SK-N-SH treated with all-trans-retinoic acid at 6 μM for 48 hours (cell line): ENCODE data around the gene ADORA2A.

Source experiments
- ATAC-seq: fragments of 200-7000 bp; cut with Tn5 transposase; 3 replicates; pipeline ENCODE4 v1.9.1; 2020; ENCODE audit warnings: mild to moderate bottlenecking, moderate library complexity
- ARNTL ChIP-seq: fragments of 450-650 bp; formaldehyde crosslinking; IDR thresholded peaks from 2 replicates; pipeline ENCODE4 v1.5.0; 2020; ENCODE audit warnings: low read depth, mild to moderate bottlenecking, moderate library complexity, borderline replicate concordance
- BACH2 ChIP-seq: fragments of 250-450 bp; sonication (Bioruptor Pico); IDR thresholded peaks from 2 replicates; pipeline ENCODE4 v1.9.0; 2021; ENCODE audit warnings: mild to moderate bottlenecking, borderline replicate concordance
- CREB5 ChIP-seq: fragments of 250-450 bp; sonication (Bioruptor Pico); IDR thresholded peaks from 2 replicates; pipeline ENCODE4 v1.5.1; 2020; ENCODE audit warnings: low read depth, mild to moderate bottlenecking, moderate library complexity
- CSDC2 ChIP-seq: fragments of 250-450 bp; sonication (Bioruptor Pico); IDR thresholded peaks from 2 replicates; pipeline ENCODE4 v1.5.0; 2020; ENCODE audit warnings: mild to moderate bottlenecking, moderate library complexity
- CSRNP3 ChIP-seq: fragments of 250-450 bp; sonication (Bioruptor Pico); IDR thresholded peaks from 2 replicates; pipeline ENCODE4 v1.5.1; 2021; ENCODE audit warnings: mild to moderate bottlenecking, moderate library complexity
- ESRRG ChIP-seq: fragments of 250-450 bp; sonication (Bioruptor Pico); IDR thresholded peaks from 2 replicates; pipeline ENCODE4 v1.6.1; 2021; ENCODE audit warnings: mild to moderate bottlenecking
- GLIS3 ChIP-seq: fragments of 250-450 bp; sonication (Bioruptor Pico); IDR thresholded peaks from 2 replicates; pipeline ENCODE4 v1.5.0; 2020; ENCODE audit warnings: mild to moderate bottlenecking, moderate library complexity
- ISL1 ChIP-seq: fragments of 250-450 bp; sonication (Bioruptor Pico); IDR thresholded peaks from 2 replicates; pipeline ENCODE4 v2.1.2; 2022; ENCODE audit warnings: mild to moderate bottlenecking, moderate library complexity
- OSR1 ChIP-seq: fragments of 250-450 bp; sonication (Bioruptor Pico); IDR thresholded peaks from 2 replicates; pipeline ENCODE4 v1.8.0; 2022; ENCODE audit warnings: moderate library complexity, mild to moderate bottlenecking, inconsistent platforms
- PATZ1 ChIP-seq: fragments of 250-450 bp; sonication (Bioruptor Pico); IDR thresholded peaks from 2 replicates; pipeline ENCODE4 v1.8.0; 2020; ENCODE audit warnings: mild to moderate bottlenecking, moderate library complexity, borderline replicate concordance
- POU6F1 ChIP-seq: fragments of 250-450 bp; sonication (Bioruptor Pico); IDR thresholded peaks from 2 replicates; pipeline ENCODE4 v1.8.0; 2021; ENCODE audit warnings: low read depth, mild to moderate bottlenecking, moderate library complexity, borderline replicate concordance
- PPARA ChIP-seq: fragments of 250-450 bp; sonication (Bioruptor Pico); IDR thresholded peaks from 2 replicates; pipeline ENCODE4 v1.5.0; 2020; ENCODE audit warnings: mild to moderate bottlenecking, borderline replicate concordance
- SNAI2 ChIP-seq: fragments of 250-450 bp; sonication (Bioruptor Pico); IDR thresholded peaks from 2 replicates; pipeline ENCODE4 v1.5.0; 2020; ENCODE audit warnings: mild to moderate bottlenecking, moderate library complexity
- TOX ChIP-seq: fragments of 250-450 bp; sonication (Bioruptor Pico); IDR thresholded peaks from 2 replicates; pipeline ENCODE4 v1.8.0; 2021; ENCODE audit warnings: mild to moderate bottlenecking, moderate library complexity, borderline replicate concordance
- TSHZ2 ChIP-seq: fragments of 250-450 bp; sonication (Bioruptor Pico); IDR thresholded peaks from 2 replicates; pipeline ENCODE4 v1.5.0; 2020; ENCODE audit warnings: mild to moderate bottlenecking, moderate library complexity
- ZC3H10 ChIP-seq: fragments of 250-450 bp; sonication (Bioruptor Pico); IDR thresholded peaks from 2 replicates; pipeline ENCODE4 v1.5.1; 2021; ENCODE audit warnings: mild to moderate bottlenecking, moderate library complexity
- ZFP3 ChIP-seq: fragments of 250-450 bp; sonication (Bioruptor Pico); IDR thresholded peaks from 2 replicates; pipeline ENCODE4 v1.5.0; 2020; ENCODE audit warnings: mild to moderate bottlenecking, moderate library complexity
- ZNF565 ChIP-seq: fragments of 450-650 bp; formaldehyde crosslinking; conservative IDR thresholded peaks from 2 replicates; pipeline ENCODE4 v1.5.0; 2020; ENCODE audit warnings: low read depth, mild to moderate bottlenecking, moderate library complexity
- ZNF70 ChIP-seq: fragments of 450-650 bp; formaldehyde crosslinking; IDR thresholded peaks from 2 replicates; pipeline ENCODE4 v1.5.0; 2020; ENCODE audit warnings: mild to moderate bottlenecking, moderate library complexity
- ZNF8 ChIP-seq: fragments of 450-650 bp; formaldehyde crosslinking; IDR thresholded peaks from 2 replicates; pipeline ENCODE4 v1.5.0; 2020; ENCODE audit warnings: mild to moderate bottlenecking, moderate library complexity

ADORA2A gene

GRCh38 chr22:24453853-24454252 is 26.5 kb downstream of the ADORA2A start:
- no peak for TF ChIP-seq ARNTL (CRISPR knock-in tag)
- TF ChIP-seq ZFP3 (CRISPR knock-in tag) = no peak
- TF ChIP-seq PPARA (CRISPR knock-in tag) = no peak

GRCh38 chr22:24455039-24455438 is 27.6 kb downstream of the ADORA2A start:
- TF ChIP-seq PATZ1 (CRISPR knock-in tag) (no peak), BACH2 (CRISPR knock-in tag) (no peak), ZNF70 (CRISPR knock-in tag) (no peak), ARNTL (CRISPR knock-in tag) (no peak), ZNF8 (no peak), GLIS3 (CRISPR knock-in tag) (no peak)
- TF ChIP-seq, all 23 proteins: peak for 0
- no peak for ATAC-seq

More at GRCh38 chr22:24453853-24454252, 26.5 kb downstream of the ADORA2A start:
- no peak for ATAC-seq

GRCh38 chr22:24455751-24456426 is 28.5 kb downstream of the ADORA2A start:
- ATAC-seq = no peak
- TF ChIP-seq CREB5 (CRISPR knock-in tag) = no peak
- TF ChIP-seq TOX (CRISPR knock-in tag) = no peak
- TF ChIP-seq ARNTL (CRISPR knock-in tag) = no peak
- no peak for TF ChIP-seq SNAI2 (CRISPR knock-in tag)
- no peak for TF ChIP-seq CSDC2 (CRISPR knock-in tag)
- no peak for TF ChIP-seq ISL1 (CRISPR knock-in tag)
- TF ChIP-seq ZFP3 (CRISPR knock-in tag) = no peak
- no peak for TF ChIP-seq PATZ1 (CRISPR knock-in tag)
- no peak for TF ChIP-seq PPARA (CRISPR knock-in tag)
- TF ChIP-seq OSR1 = no peak
- TF ChIP-seq ZNF565 (CRISPR knock-in tag) = no peak
- no peak for TF ChIP-seq ESRRG (CRISPR knock-in tag)
- no peak for TF ChIP-seq POU6F1 (CRISPR knock-in tag)

- no peak for ATAC-seq
- TF ChIP-seq SNAI2 (CRISPR knock-in tag) (no peak), CSRNP3 (CRISPR knock-in tag) (no peak), TSHZ2 (CRISPR knock-in tag) (no peak), TOX (CRISPR knock-in tag) (no peak), ARNTL (CRISPR knock-in tag) (no peak), PPARA (CRISPR knock-in tag) (no peak), ZFP3 (CRISPR knock-in tag) (no peak), ESRRG (CRISPR knock-in tag) (no peak), CREB5 (CRISPR knock-in tag) (no peak), ZC3H10 (CRISPR knock-in tag) (no peak), ZNF565 (CRISPR knock-in tag) (no peak), CSDC2 (CRISPR knock-in tag) (no peak), OSR1 (no peak)
These were observed 30.6 kb downstream of the ADORA2A start for GRCh38 chr22:24457894-24458420.
